ENCODE results near the gene COL2A1. TPM values are rescaled to one million over a fixed set of nuclear protein-coding genes. Genes with fewer than 3 reads are reported as not detected.

Gene COL2A1
- total RNA-seq, 1 experiment from 2014 or later: 10.8 TPM

- Mint-ChIP-seq H3K4me1 (peaks cover 4 to 6% of the 10 kb centered on the region in 2 experiments; a peak in 2 of 4 replicates), H3K27me3 (ENCODE audit: low read depth) (peaks cover 72% of the 10 kb centered on the region), H3K36me3 (ENCODE audit: insufficient read depth in 1 of 3, low read depth in 3 of 3) (peaks cover 0 to 5% (median 0%) of the 10 kb centered on the region in 3 experiments; a peak in 2 of 7 replicates), H3K4me3 (no peak overlapping the region), H3K27ac (no peak overlapping the region), H3K9me3 (no peaks in the 10 kb centered on the region)
- Histone ChIP-seq H3K14ac (ENCODE audit: insufficient read depth, low read length) (no peak overlapping the region; the same call in 1 of the 2 replicates), H3K4me1 (ENCODE audit: insufficient read depth, low read length) (no peaks in the 10 kb centered on the region), H3K23me2 (ENCODE audit: insufficient read length, low read depth, low read length, poor library complexity, severe bottlenecking) (no peaks in the 10 kb centered on the region), H2BK20ac (ENCODE audit: low read depth, low read length, poor library complexity, severe bottlenecking) (no peak overlapping the region), H2AK5ac (ENCODE audit: insufficient read length, low read length) (no peak overlapping the region), H4K20me1 (ENCODE audit: control insufficient read depth, insufficient read depth, insufficient read length) (no peaks in the 10 kb centered on the region), H4K91ac (ENCODE audit: insufficient read length, low read depth, low read length) (no peak overlapping the region), H4K8ac (replicated peaks; ENCODE audit: insufficient read length, low read depth, low read length) (no peak overlapping the region), H3T11ph (ENCODE audit: low read length) (no peak overlapping the region), H4K5ac (ENCODE audit: insufficient read length, low read depth, low read length) (no peak overlapping the region), H3K27me3 (ENCODE audit: insufficient read depth, low read length) (no peaks in the 10 kb centered on the region), H3K56ac (ENCODE audit: insufficient read length, low read depth, low read length) (no peak overlapping the region), H3K4ac (ENCODE audit: low read depth, low read length) (no peak overlapping the region), H2AFZ (ENCODE audit: low read length) (no peak overlapping the region), H3K18ac (ENCODE audit: insufficient read length, low read depth, low read length) (no peak overlapping the region), H3K9ac (ENCODE audit: extremely low read depth, insufficient read length, low read length) (no peak overlapping the region), H2BK12ac (ENCODE audit: insufficient read length, low read depth, low read length) (no peak overlapping the region), H3K23ac (ENCODE audit: insufficient read length, low read depth, low read length) (no peak overlapping the region), H2BK5ac (ENCODE audit: insufficient read length, low read length) (no peak overlapping the region), H3K9me3 (ENCODE audit: control insufficient read depth, low read depth, low read length) (no peaks in the 10 kb centered on the region), H3K79me1 (ENCODE audit: insufficient read depth, low read depth, low read length, poor library complexity, severe bottlenecking) (no peaks in the 10 kb centered on the region), H3K27ac (ENCODE audit: insufficient read length, low read depth, low read length) (no peak overlapping the region), H3K4me2 (ENCODE audit: insufficient read depth, insufficient read length, low read length) (no peak overlapping the region), H2BK15ac (ENCODE audit: low read depth, low read length) (no peak overlapping the region), H3K79me2 (ENCODE audit: insufficient read depth, low read length) (no peaks in the 10 kb centered on the region), H2BK120ac (ENCODE audit: low read depth, low read length, poor library complexity, severe bottlenecking) (no peak overlapping the region)
- no CpG with 5 or more reads among the region's 18 CpGs for WGBS (ENCODE audit: extremely low coverage, insufficient read length, low lambda C conversion rate)
- TF ChIP-seq CTCF (conservative IDR thresholded peaks at IDR 0.05): no peak
- no peak for DNase-seq
These were observed 26.3 kb downstream of the COL2A1 start for GRCh38 chr12:47977772-47978597.

All from H9 (cell line).